Inflammatory macrophage treated with lipopolysaccharide for 1 hour (primary cell): ENCODE measurements around the gene PPP1R12A.
A peak's percentile ranks its signal among the peaks of the same experiment; 100 is the strongest.
"Not testable (repeated sequence)": the region's sequence is repeated elsewhere in the genome, so short reads cannot be mapped to it uniquely, and the experiment has no call there.

Source experiments
- DNase-seq, 2 donors: peaks; one replicate each; pipeline ENCODE4 v3.0.0-alpha.2; 2020 to 2022

PPP1R12A gene

GRCh38 chr12:79935021-79935623 is at the start of gene PPP1R12A:
Gene PPP1R12A, minus strand, starts transcription at chr12:79935097. Its CDS starts 166 bp downstream, at chr12:79934931.
- peak; percentile 95 to 97 for DNase-seq

- no peak for DNase-seq
These were observed 49.2 kb upstream of the PPP1R12A start for GRCh38 chr12:79983986-79984620.

GRCh38 chr12:79983492-79983891 is 48.6 kb upstream of the PPP1R12A start:
- no peak for DNase-seq

GRCh38 chr12:79982086-79983062 is 47.5 kb upstream of the PPP1R12A start:
- DNase-seq = no peak

- no peak for DNase-seq
These were observed 43.8 kb upstream of the PPP1R12A start for GRCh38 chr12:79978692-79979091.

GRCh38 chr12:79977856-79978460 is 43.1 kb upstream of the PPP1R12A start:
- not testable (repeated sequence) for DNase-seq

GRCh38 chr12:79975143-79975542 is 40.2 kb upstream of the PPP1R12A start:
- no peak for DNase-seq

- no peak for DNase-seq
These were observed 38.9 kb upstream of the PPP1R12A start for GRCh38 chr12:79973801-79974200.

GRCh38 chr12:79964100-79964627 is 29.3 kb upstream of the PPP1R12A start:
- no peak for DNase-seq

GRCh38 chr12:79961411-79961810 is 26.5 kb upstream of the PPP1R12A start:
- DNase-seq = no peak

- DNase-seq = no peak
These were observed 24.6 kb upstream of the PPP1R12A start for GRCh38 chr12:79959484-79959883.

GRCh38 chr12:79956896-79957295 is 22.0 kb upstream of the PPP1R12A start:
- no peak for DNase-seq

- DNase-seq = no peak
These were observed 20.7 kb upstream of the PPP1R12A start for GRCh38 chr12:79955561-79955960.

- DNase-seq = no peak
These were observed 19.2 kb upstream of the PPP1R12A start for GRCh38 chr12:79954037-79954610.

- no peak for DNase-seq
These were observed 14.2 kb upstream of the PPP1R12A start for GRCh38 chr12:79949098-79949497.

GRCh38 chr12:79945433-79945832 is 10.5 kb upstream of the PPP1R12A start:
- no peak for DNase-seq

- no peak for DNase-seq
These were observed 9.7 kb upstream of the PPP1R12A start for GRCh38 chr12:79944565-79944964.

- not testable (repeated sequence) for DNase-seq
These were observed 7.9 kb upstream of the PPP1R12A start for GRCh38 chr12:79942846-79943245.

- DNase-seq = peak; percentile 38 to 41
These were observed 4.9 kb upstream of the PPP1R12A start for GRCh38 chr12:79939728-79940310.

- DNase-seq = no peak
These were observed 3.9 kb upstream of the PPP1R12A start for GRCh38 chr12:79938843-79939242.

- DNase-seq = no peak
These were observed 1.8 kb upstream of the PPP1R12A start for GRCh38 chr12:79936670-79937069.
